HepG2 (cell line): ENCODE measurements around the gene CCDC57. TPM values are rescaled to one million over a fixed set of nuclear protein-coding genes. Genes with fewer than 3 reads are reported as not detected.

Source experiments
- ATAC-seq: fragments of 200-7000 bp; cut with Tn5 transposase; 3 replicates; pipeline ENCODE4 v1.9.1; 2020; ENCODE audit warnings: mild to moderate bottlenecking, moderate library complexity
- BruUV-seq: library from RNA; stranded (reverse); fragments of 400-500 nt; replicated peaks from 2 replicates; lab custom pipeline; 2021; lab: Mats Ljungman, UMichigan
- CTCF ChIA-PET: fragments of 300-600 bp; formaldehyde crosslinking; extraction: SDS; loops from one replicate; lab custom pipeline; 2021; ENCODE audit warnings: low total read pairs, inconsistent platforms, low intra/inter-chr PET ratio; lab: Yijun Ruan, JAX
- POLR2A ChIA-PET: fragments of 350-600 bp; sonication (Branson Sonifier 250); formaldehyde crosslinking; loops from one replicate; lab custom pipeline; 2020; ENCODE audit warnings: antibody characterized with exemption, inconsistent platforms; lab: Yijun Ruan, JAX
- DNase-seq: peaks from one replicate; pipeline ENCODE4 v3.0.0-alpha.2; 2015; ENCODE audit warnings: low spot score
- FAIRE-seq: peaks from 3 replicates; lab custom pipeline; 2011; peaks lifted over from hg19 to GRCh38; lab: Jason Lieb, UNC
- H2AFZ ChIP-seq: one replicate; pipeline ENCODE4 v1.6.1; 2011; ENCODE audit warnings: low read length, inconsistent platforms
- H3K27ac ChIP-seq: fragments of 300-600 bp; 3 replicates; pipeline ENCODE4 v1.8.0; 2011; ENCODE audit warnings: mixed run types, mild to moderate bottlenecking, mixed read lengths, low read length, inconsistent platforms; ENCODE audit not compliant: insufficient read depth; ENCODE audit errors: extremely low read length
- H3K27me3 ChIP-seq, 2 experiments: fragments of 200-600 bp in 1 of 2; 2 replicates in 1 of 2; 3 replicates in 1 of 2; pipeline versions ENCODE4 v1.6.0 to v1.8.0; 2011; ENCODE audit warnings: low read length in 2 of 2, mild to moderate bottlenecking in 2 of 2, moderate library complexity in 2 of 2, inconsistent platforms in 1 of 2; ENCODE audit not compliant: insufficient read depth in 2 of 2, control insufficient read depth in 1 of 2
- H3K36me3 ChIP-seq, 2 experiments: fragments of 200-600 bp in 1 of 2; replicated peaks in 1 of 2; 2 replicates in 1 of 2; 3 replicates in 1 of 2; pipeline versions ENCODE4 v1.5.1 to v1.8.0; 2011; ENCODE audit warnings: low read length in 2 of 2, inconsistent platforms in 1 of 2; ENCODE audit not compliant: insufficient read depth in 2 of 2, control insufficient read depth in 1 of 2
- H3K4me1 ChIP-seq: 2 replicates; pipeline ENCODE4 v1.5.1; 2012; ENCODE audit warnings: low read length, inconsistent platforms; ENCODE audit not compliant: insufficient read depth
- H3K4me2 ChIP-seq: 2 replicates; pipeline ENCODE4 v1.6.0; 2011; ENCODE audit warnings: low read depth, low read length, inconsistent platforms
- H3K4me3 ChIP-seq, 3 experiments: fragments of 200-600 bp in 1 of 3; sonication (generic), shearing (Covaris generic) in 1 of 3; replicated peaks in 1 of 3; 2 replicates each; pipeline ENCODE4 v1.5.1; 2011 to 2016; ENCODE audit warnings: low read length in 3 of 3, inconsistent platforms in 2 of 3, low read depth in 2 of 3, mild to moderate bottlenecking in 2 of 3, control low read depth in 1 of 3, mixed read lengths in 1 of 3; ENCODE audit not compliant: insufficient read depth in 1 of 3
- H3K79me2 ChIP-seq: one replicate; pipeline ENCODE4 v1.6.1; 2011; ENCODE audit warnings: low read length, inconsistent platforms; ENCODE audit not compliant: insufficient read depth
- H3K9ac ChIP-seq: 2 replicates; pipeline ENCODE4 v1.6.0; 2011; ENCODE audit warnings: mild to moderate bottlenecking, low read depth, low read length, inconsistent platforms; ENCODE audit not compliant: insufficient read depth
- H3K9me3 ChIP-seq: 2 replicates; pipeline ENCODE4 v1.5.1; 2012; ENCODE audit warnings: mild to moderate bottlenecking, low read length
- H4K20me1 ChIP-seq: 2 replicates; pipeline ENCODE4 v1.6.0; 2011; ENCODE audit warnings: inconsistent platforms, mild to moderate bottlenecking, low read length, moderate library complexity; ENCODE audit not compliant: insufficient read depth
- ARNT2 ChIP-seq: sonication (generic); formaldehyde crosslinking; IDR thresholded peaks from 2 replicates; pipeline ENCODE4 v1.8.0; 2022; ENCODE audit warnings: mild to moderate bottlenecking, low read depth, missing genetic modification reagents, moderate library complexity
- NFYC ChIP-seq: IDR thresholded peaks from 2 replicates; pipeline ENCODE4 v1.6.1; 2016; ENCODE audit warnings: missing genetic modification reagents, missing compliant biosample characterization
- ONECUT2 ChIP-seq: sonication (generic); formaldehyde crosslinking; IDR thresholded peaks from 2 replicates; pipeline ENCODE4 v1.4.0; 2020; ENCODE audit warnings: missing genetic modification reagents
- TRIM24 ChIP-seq: sonication (generic); formaldehyde crosslinking; IDR thresholded peaks from 2 replicates; pipeline ENCODE4 v1.8.0; 2022; ENCODE audit warnings: mild to moderate bottlenecking, missing genetic modification reagents
- ZNF496 ChIP-seq: sonication (generic); formaldehyde crosslinking; IDR thresholded peaks from 2 replicates; pipeline ENCODE4 v1.8.1; 2023; ENCODE audit warnings: mild to moderate bottlenecking, moderate library complexity, missing genetic modification reagents; ENCODE audit not compliant: insufficient replicate concordance
- WGBS: methylation state at CpG from one replicate; pipeline ENCODE4 v1.1.6; 2017; ENCODE audit warnings: low lambda C conversion rate; 5-methylcytosine and 5-hydroxymethylcytosine counted together
- in situ Hi-C: cut with HindIII; loops from 2 replicates; pipeline ENCODE4 v1.10.0; 2017; ENCODE audit warnings: low pct_unique_long_range_greater_than_20kb; ENCODE audit not compliant: extremely low pct_ligation_motif_present
- intact Hi-C: fragments of 100-400 bp; cut with micrococcal nuclease; formaldehyde crosslinking; loops from one replicate; pipeline ENCODE4 v1.10.0; 2022; ENCODE audit not compliant: unreplicated experiment
- polyA plus RNA-seq, 8 experiments: library from polyadenylated mRNA; depleted of rRNA in 3 of 8; stranded (reverse) in 7 of 8; unstranded in 1 of 8; fragments of >200 nt; fragmentation: Illumina TruSeq in 4 of 8; extraction: Trizol in 4 of 8; gene quantifications; 2 replicates each; pipeline versions ENCODE4 v1.2.1 to v1.2.3, GENCODE V29; 2011 to 2016; ENCODE audit warnings: low read depth in 4 of 8, missing spikeins in 1 of 8, mixed read lengths in 1 of 8; ENCODE audit not compliant: insufficient read depth in 1 of 8
- total RNA-seq, 5 experiments: library from RNA; depleted of rRNA; stranded (reverse); fragments of >200 nt; fragmentation: Illumina TruSeq; extraction: Trizol; gene quantifications; 2 replicates each; pipeline ENCODE4 v1.2.3, GENCODE V29; 2016; ENCODE audit warnings: low read depth in 1 of 5
- TF ChIP-seq, protein P1 (sequence below): sonication (generic); formaldehyde crosslinking; IDR thresholded peaks from 2 replicates; pipeline ENCODE4 v1.4.0; 2020; ENCODE audit warnings: mild to moderate bottlenecking, low read depth, missing genetic modification reagents
- TF ChIP-seq, protein P2 (sequence below): sonication (generic); formaldehyde crosslinking; IDR thresholded peaks from 2 replicates; pipeline ENCODE4 v1.9.0; 2021; ENCODE audit warnings: missing genetic modification reagents, mild to moderate bottlenecking, borderline replicate concordance
- TF ChIP-seq, protein P3 (sequence below): sonication (generic); formaldehyde crosslinking; IDR thresholded peaks from 2 replicates; pipeline ENCODE4 v1.4.0; 2020; ENCODE audit warnings: missing genetic modification reagents, mild to moderate bottlenecking, borderline replicate concordance
- TF ChIP-seq, protein P4 (sequence below): sonication (generic); formaldehyde crosslinking; IDR thresholded peaks from 2 replicates; pipeline ENCODE4 v1.4.0; 2020; ENCODE audit warnings: missing genetic modification reagents
- TF ChIP-seq, protein P5 (sequence below): sonication (generic); formaldehyde crosslinking; IDR thresholded peaks from 2 replicates; pipeline ENCODE4 v1.8.0; 2022; ENCODE audit warnings: mild to moderate bottlenecking, missing genetic modification reagents; ENCODE audit not compliant: insufficient replicate concordance

CCDC57 gene
- total and polyA plus RNA-seq, 2 of the 13 experiments (the other 11 are each of a cell fraction or from before 2014, with no cell fraction given) = 59.3 to 59.9 TPM

DNA sequence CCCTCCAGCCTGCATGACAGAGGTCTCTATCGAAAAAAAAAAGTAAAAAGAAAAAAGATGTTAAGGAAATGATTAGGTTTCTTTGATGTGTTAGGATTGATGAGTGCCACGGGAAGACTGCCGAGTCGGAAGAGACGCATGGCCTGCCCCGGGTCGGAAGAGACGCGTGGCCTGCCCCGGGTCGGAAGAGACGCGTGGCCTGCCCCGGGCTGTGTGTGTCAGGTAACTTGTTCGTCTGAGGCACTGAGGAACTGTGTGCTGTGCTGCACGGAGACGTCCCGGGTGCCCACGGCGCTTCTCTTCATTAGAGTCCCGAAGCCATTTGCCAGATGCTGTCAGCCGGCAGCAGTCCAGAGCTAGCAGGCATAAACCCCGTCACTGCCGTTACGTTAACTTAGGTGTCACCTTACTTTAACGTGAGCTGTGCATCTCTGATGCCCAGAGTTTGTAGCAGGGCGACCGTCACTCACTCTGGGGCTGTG is 74.1 kb downstream of the CCDC57 start:
- 94% methylated on average over 28 of the region's 28 CpGs for WGBS
- POLR2A ChIA-PET = no interaction called here
- TF ChIP-seq ONECUT2 (CRISPR knock-in tag) (no peak), ARNT2 (no peak), NFYC (no peak), ZNF496 (CRISPR knock-in tag) (no peak), TRIM24 (CRISPR knock-in tag) (no peak)
- TF ChIP-seq, protein P1, sequence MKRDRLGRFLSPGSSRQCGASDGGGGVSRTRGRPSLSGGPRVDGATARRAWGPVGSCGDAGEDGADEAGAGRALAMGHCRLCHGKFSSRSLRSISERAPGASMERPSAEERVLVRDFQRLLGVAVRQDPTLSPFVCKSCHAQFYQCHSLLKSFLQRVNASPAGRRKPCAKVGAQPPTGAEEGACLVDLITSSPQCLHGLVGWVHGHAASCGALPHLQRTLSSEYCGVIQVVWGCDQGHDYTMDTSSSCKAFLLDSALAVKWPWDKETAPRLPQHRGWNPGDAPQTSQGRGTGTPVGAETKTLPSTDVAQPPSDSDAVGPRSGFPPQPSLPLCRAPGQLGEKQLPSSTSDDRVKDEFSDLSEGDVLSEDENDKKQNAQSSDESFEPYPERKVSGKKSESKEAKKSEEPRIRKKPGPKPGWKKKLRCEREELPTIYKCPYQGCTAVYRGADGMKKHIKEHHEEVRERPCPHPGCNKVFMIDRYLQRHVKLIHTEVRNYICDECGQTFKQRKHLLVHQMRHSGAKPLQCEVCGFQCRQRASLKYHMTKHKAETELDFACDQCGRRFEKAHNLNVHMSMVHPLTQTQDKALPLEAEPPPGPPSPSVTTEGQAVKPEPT (CRISPR knock-in tag) = no peak
- TF ChIP-seq, protein P2, sequence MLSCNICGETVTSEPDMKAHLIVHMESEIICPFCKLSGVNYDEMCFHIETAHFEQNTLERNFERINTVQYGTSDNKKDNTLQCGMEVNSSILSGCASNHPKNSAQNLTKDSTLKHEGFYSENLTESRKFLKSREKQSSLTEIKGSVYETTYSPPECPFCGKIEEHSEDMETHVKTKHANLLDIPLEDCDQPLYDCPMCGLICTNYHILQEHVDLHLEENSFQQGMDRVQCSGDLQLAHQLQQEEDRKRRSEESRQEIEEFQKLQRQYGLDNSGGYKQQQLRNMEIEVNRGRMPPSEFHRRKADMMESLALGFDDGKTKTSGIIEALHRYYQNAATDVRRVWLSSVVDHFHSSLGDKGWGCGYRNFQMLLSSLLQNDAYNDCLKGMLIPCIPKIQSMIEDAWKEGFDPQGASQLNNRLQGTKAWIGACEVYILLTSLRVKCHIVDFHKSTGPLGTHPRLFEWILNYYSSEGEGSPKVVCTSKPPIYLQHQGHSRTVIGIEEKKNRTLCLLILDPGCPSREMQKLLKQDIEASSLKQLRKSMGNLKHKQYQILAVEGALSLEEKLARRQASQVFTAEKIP = no peak
- TF ChIP-seq, protein P3, sequence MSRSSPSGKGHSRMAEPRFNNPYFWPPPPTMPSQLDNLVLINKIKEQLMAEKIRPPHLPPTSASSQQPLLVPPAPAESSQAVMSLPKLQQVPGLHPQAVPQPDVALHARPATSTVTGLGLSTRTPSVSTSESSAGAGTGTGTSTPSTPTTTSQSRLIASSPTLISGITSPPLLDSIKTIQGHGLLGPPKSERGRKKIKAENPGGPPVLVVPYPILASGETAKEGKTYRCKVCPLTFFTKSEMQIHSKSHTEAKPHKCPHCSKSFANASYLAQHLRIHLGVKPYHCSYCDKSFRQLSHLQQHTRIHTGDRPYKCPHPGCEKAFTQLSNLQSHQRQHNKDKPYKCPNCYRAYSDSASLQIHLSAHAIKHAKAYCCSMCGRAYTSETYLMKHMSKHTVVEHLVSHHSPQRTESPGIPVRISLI (CRISPR knock-in tag) = no peak
- TF ChIP-seq, protein P4, sequence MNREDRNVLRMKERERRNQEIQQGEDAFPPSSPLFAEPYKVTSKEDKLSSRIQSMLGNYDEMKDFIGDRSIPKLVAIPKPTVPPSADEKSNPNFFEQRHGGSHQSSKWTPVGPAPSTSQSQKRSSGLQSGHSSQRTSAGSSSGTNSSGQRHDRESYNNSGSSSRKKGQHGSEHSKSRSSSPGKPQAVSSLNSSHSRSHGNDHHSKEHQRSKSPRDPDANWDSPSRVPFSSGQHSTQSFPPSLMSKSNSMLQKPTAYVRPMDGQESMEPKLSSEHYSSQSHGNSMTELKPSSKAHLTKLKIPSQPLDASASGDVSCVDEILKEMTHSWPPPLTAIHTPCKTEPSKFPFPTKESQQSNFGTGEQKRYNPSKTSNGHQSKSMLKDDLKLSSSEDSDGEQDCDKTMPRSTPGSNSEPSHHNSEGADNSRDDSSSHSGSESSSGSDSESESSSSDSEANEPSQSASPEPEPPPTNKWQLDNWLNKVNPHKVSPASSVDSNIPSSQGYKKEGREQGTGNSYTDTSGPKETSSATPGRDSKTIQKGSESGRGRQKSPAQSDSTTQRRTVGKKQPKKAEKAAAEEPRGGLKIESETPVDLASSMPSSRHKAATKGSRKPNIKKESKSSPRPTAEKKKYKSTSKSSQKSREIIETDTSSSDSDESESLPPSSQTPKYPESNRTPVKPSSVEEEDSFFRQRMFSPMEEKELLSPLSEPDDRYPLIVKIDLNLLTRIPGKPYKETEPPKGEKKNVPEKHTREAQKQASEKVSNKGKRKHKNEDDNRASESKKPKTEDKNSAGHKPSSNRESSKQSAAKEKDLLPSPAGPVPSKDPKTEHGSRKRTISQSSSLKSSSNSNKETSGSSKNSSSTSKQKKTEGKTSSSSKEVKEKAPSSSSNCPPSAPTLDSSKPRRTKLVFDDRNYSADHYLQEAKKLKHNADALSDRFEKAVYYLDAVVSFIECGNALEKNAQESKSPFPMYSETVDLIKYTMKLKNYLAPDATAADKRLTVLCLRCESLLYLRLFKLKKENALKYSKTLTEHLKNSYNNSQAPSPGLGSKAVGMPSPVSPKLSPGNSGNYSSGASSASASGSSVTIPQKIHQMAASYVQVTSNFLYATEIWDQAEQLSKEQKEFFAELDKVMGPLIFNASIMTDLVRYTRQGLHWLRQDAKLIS (CRISPR knock-in tag) = no peak
- TF ChIP-seq, protein P5, sequence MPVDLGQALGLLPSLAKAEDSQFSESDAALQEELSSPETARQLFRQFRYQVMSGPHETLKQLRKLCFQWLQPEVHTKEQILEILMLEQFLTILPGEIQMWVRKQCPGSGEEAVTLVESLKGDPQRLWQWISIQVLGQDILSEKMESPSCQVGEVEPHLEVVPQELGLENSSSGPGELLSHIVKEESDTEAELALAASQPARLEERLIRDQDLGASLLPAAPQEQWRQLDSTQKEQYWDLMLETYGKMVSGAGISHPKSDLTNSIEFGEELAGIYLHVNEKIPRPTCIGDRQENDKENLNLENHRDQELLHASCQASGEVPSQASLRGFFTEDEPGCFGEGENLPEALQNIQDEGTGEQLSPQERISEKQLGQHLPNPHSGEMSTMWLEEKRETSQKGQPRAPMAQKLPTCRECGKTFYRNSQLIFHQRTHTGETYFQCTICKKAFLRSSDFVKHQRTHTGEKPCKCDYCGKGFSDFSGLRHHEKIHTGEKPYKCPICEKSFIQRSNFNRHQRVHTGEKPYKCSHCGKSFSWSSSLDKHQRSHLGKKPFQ = no peak
- Histone ChIP-seq H3K4me1 (peaks cover 10% of the 10 kb centered on the region), H3K79me2 (no peaks in the 10 kb centered on the region), H3K36me3 (no peaks in the 10 kb centered on the region; a peak in 1 of 5 replicates), H3K4me3 (no peak overlapping the region), H3K4me2 (no peak overlapping the region), H3K9me3 (no peaks in the 10 kb centered on the region), H4K20me1 (no peaks in the 10 kb centered on the region), H3K27me3 (no peaks in the 10 kb centered on the region), H2AFZ (no peak overlapping the region), H3K9ac (no peak overlapping the region), H3K27ac (no peak overlapping the region)
- CTCF ChIA-PET = no interaction called here
- DNase-seq (no peak), ATAC-seq (no peak), FAIRE-seq (no peak)
- in situ Hi-C loops = no loop called here
- intact Hi-C loops = no loop called here
- BruUV-seq = no TSS peak
